ENCODE data around the gene ELF1.

- no peak for TF ChIP-seq EZH2 (IDR thresholded peaks at IDR 0.05)
- no peak for TF ChIP-seq POLR2AphosphoS5 (IDR thresholded peaks at IDR 0.05; ENCODE audit: borderline replicate concordance, low read depth, low read length)
These were observed 38.0 kb upstream of the ELF1 start for GRCh38 chr13:41056826-41057711.
